ENCODE data around the gene MN1.
A peak's percentile ranks its signal among the peaks of the same experiment; 100 is the strongest.

The MN1 gene

DNA sequence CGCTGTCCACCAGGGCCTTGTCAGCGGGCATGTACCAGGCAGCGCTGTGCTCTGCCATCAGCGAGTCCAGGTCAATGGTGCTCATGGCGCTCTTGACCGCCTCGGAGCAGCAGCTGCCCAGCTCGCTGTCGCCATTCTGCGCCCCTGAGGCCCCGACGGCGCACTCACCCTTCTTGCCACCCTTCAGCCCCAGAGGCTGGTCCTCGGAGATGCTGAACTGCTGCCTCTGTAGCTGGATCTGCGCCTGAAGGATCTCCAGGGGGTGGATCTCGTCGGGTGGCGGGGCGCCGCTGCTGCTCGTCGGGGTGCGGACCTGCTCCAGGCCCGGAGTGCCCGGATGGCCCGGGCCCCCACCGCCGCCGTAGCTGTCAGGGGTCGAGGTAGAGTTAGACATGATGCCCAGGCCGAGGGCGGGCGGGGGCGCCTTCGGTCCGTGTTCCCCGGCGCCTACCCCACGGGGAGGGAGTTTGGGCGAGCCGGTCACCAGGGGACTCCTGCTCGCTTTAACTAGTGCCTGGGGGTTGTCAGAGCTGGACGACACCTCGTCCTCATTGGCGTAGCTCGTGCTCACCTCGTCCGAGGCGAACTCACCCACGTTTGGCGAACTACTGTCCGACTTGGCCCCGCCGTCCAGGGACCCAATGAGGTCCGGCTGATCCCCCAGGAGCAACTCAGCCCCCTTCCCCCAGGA, 4.6 kb downstream of the MN1 start:
- CTCF ChIA-PET, result no interaction called here

DNA sequence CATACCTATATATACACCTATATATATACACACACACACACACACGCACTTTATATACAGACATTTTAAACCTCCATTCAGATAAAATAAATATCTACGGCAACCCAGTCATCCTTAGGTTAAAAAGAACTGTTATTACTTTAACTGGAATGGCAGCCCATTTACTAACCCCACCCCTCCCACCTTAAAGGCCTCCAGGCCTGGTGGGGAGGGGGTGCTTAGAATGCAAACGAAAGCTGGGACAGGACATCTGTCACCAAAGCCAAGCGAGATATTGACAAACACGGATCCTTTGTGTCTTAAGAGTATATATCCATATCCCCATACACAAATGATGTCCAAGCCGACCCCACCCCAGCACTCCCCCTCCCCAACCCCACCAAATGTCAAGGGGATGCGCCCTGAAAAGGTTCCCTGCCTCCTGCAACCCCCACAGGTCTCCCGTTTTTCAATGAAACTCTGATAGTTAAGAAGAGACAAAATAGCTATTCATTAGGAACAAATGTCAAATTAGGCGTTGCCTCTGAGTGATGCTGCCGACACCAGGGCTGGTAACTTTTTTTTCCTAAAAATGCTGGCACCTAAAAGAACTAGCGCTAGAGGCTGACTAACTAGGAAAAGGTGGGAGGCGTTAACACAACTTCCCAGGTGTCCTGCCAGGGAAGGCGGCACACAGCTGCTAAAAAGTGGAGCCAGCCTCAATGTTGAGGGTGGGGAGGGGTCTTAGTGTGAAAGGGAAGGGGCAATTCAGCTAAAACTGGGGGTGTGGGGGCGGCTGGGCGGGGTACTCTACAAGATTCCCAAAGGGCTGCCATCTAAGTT, 5.6 kb downstream of the MN1 start:
- peak overlapping the region; percentile 92 for H3K27ac ChIP-seq
- no peak for TF ChIP-seq CTCF (conservative IDR thresholded peaks at IDR 0.05; ENCODE audit: low read depth)
- ChIA-PET POLR2A (ENCODE audit: low non-redundant PET) (no interaction called here), CTCF (no interaction called here)
- DNase-seq (ENCODE audit: low spot score), result no peak

More for the DNA sequence above, 4.6 kb downstream of the MN1 start:
- H3K27ac ChIP-seq, result peak overlapping the region; percentile 92
- no peak for TF ChIP-seq CTCF (conservative IDR thresholded peaks at IDR 0.05; ENCODE audit: low read depth)
- POLR2A ChIA-PET (ENCODE audit: low non-redundant PET), result no interaction called here
- no peak for DNase-seq (ENCODE audit: low spot score)

DNA sequence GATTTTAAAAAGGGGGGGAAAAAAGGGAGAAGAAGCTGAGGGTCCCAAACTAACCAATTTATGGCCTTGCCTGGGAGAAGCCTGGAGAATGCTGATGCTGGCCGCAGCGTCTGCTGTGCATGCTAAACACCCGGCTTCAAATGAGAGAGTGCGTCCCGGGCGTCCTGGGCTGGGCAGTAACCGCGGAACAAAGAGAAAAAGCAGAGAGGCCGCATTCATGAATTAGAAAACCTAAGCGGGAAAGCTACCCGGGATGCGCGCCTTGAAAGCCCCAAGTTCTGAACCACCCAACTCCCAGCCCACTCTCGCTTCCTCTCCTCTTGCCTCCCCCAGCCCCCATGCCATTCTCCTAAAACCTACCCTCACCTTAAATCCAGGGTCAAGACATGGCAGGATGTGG, 6.5 kb downstream of the MN1 start:
- CTCF ChIA-PET, result no interaction called here
- no peak for TF ChIP-seq CTCF (conservative IDR thresholded peaks at IDR 0.05; ENCODE audit: low read depth)
- POLR2A ChIA-PET (ENCODE audit: low non-redundant PET), result no interaction called here
- DNase-seq (ENCODE audit: low spot score), result no peak
- H3K27ac ChIP-seq, result peak overlapping the region; percentile 45

GRCh38 chr22:27794226-27794625, 7.3 kb downstream of the MN1 start:
- TF ChIP-seq CTCF (conservative IDR thresholded peaks at IDR 0.05; ENCODE audit: low read depth), result no peak
- DNase-seq (ENCODE audit: low spot score), result no peak
- POLR2A ChIA-PET (ENCODE audit: low non-redundant PET), result no interaction called here
- H3K27ac ChIP-seq, result no peak overlapping the region
- CTCF ChIA-PET, result no interaction called here

GRCh38 chr22:27793576-27793975, 8.0 kb downstream of the MN1 start:
- DNase-seq (ENCODE audit: low spot score), result no peak
- no peak overlapping the region for H3K27ac ChIP-seq
- no peak for TF ChIP-seq CTCF (conservative IDR thresholded peaks at IDR 0.05; ENCODE audit: low read depth)
- CTCF ChIA-PET, result interaction anchor here (0.7 kb wide), 1 partner anchor 388 kb away, joined by 10 read pairs; no protein-coding TSS in a partner anchor
- POLR2A ChIA-PET (ENCODE audit: low non-redundant PET), result no interaction called here

GRCh38 chr22:27792452-27793161, 8.9 kb downstream of the MN1 start:
- no peak for TF ChIP-seq CTCF (conservative IDR thresholded peaks at IDR 0.05; ENCODE audit: low read depth)
- CTCF ChIA-PET, result no interaction called here
- no peak overlapping the region for H3K27ac ChIP-seq
- DNase-seq (ENCODE audit: low spot score), result no peak
- POLR2A ChIA-PET (ENCODE audit: low non-redundant PET), result no interaction called here

All from RWPE1 (cell line).